Loucy (cell line): ENCODE measurements around the gene IFNLR1.

Experiments
- CTCF ChIP-seq: fragments of 200-600 bp; sonication (generic); conservative IDR thresholded peaks from 2 replicates; pipeline ENCODE4 v1.5.1; 2014; ENCODE audit warnings: mild to moderate bottlenecking, antibody characterized with exemption, low read length
- EZH2phosphoT487 ChIP-seq: fragments of 200-600 bp; IDR thresholded peaks from 2 replicates; pipeline ENCODE4 v1.6.1; 2018; ENCODE audit warnings: antibody characterized with exemption, mild to moderate bottlenecking, moderate library complexity, borderline replicate concordance

GRCh38 chr1:24181619-24182018, 5.5 kb downstream of the IFNLR1 start:
- TF ChIP-seq CTCF (no peak), EZH2phosphoT487 (no peak)
